Vagina (tissue), 2 donors: Measurements from ENCODE around the gene RETREG1.

ENCODE experiments used
- CTCF ChIP-seq, 3 experiments: fragments of 450-650 bp in 2 of 3; fragments of 200-600 bp in 1 of 3; sonication (generic) in 1 of 3; IDR thresholded peaks; one replicate each; pipeline ENCODE4 v1.5.1; 2017 to 2019; ENCODE audit warnings: antibody characterized with exemption in 3 of 3, mild to moderate bottlenecking in 2 of 3, moderate library complexity in 2 of 3
- POLR2A ChIP-seq, 2 donors: fragments of 450-650 bp; IDR thresholded peaks; one replicate each; pipeline ENCODE4 v1.6.1; 2017; ENCODE audit warnings: antibody characterized with exemption in 2 of 2, mild to moderate bottlenecking in 2 of 2, moderate library complexity in 2 of 2
- POLR2AphosphoS5 ChIP-seq, 2 donors: sonication (generic); formaldehyde crosslinking; IDR thresholded peaks; one replicate each; pipeline ENCODE4 v1.9.0; 2017; ENCODE audit warnings: antibody characterized with exemption in 2 of 2, mild to moderate bottlenecking in 2 of 2, low read depth in 1 of 2; ENCODE audit not compliant: insufficient read depth in 1 of 2

- TF ChIP-seq POLR2A (IDR thresholded peaks at IDR 0.05), result no peak
- TF ChIP-seq CTCF (IDR thresholded peaks at IDR 0.05), result no peak
- no peak for TF ChIP-seq POLR2AphosphoS5 (IDR thresholded peaks at IDR 0.05; ENCODE audit: insufficient read depth in 1 of 2, low read depth in 1 of 2)
Observed at GRCh38 chr5:16582081-16582480, 34.7 kb downstream of the RETREG1 start.
